HG02885 (cell line): ENCODE results near the gene USP9X.
"Not testable (repeated sequence)": the region's sequence is repeated elsewhere in the genome, so short reads cannot be mapped to it uniquely, and the experiment has no call there.

ENCODE experiments used
- ATAC-seq: cut with Tn5 transposase; IDR thresholded peaks from one replicate; pipeline ENCODE4 v1.9.1; 2021; ENCODE audit warnings: mild to moderate bottlenecking; ENCODE audit not compliant: unreplicated experiment, poor library complexity

USP9X gene

GRCh38 chrX:41180194-41180908, 95.1 kb downstream of the USP9X start:
- peak; percentile 76 for ATAC-seq

GRCh38 chrX:41184312-41184711, 99.1 kb downstream of the USP9X start:
- ATAC-seq: peak; percentile 67

GRCh38 chrX:41186946-41187345, 101.7 kb downstream of the USP9X start:
- not testable (repeated sequence) for ATAC-seq

- no peak for ATAC-seq
These were observed 103.9 kb downstream of the USP9X start for GRCh38 chrX:41189156-41189555.

- ATAC-seq: no peak
These were observed 107.6 kb downstream of the USP9X start for GRCh38 chrX:41192880-41193279.

- no peak for ATAC-seq
These were observed 113.2 kb downstream of the USP9X start for GRCh38 chrX:41198410-41198809.

GRCh38 chrX:41200785-41201184, 115.5 kb downstream of the USP9X start:
- no peak for ATAC-seq

GRCh38 chrX:41209853-41210252, 124.6 kb downstream of the USP9X start:
- no peak for ATAC-seq

- no peak for ATAC-seq
These were observed 139.4 kb downstream of the USP9X start for GRCh38 chrX:41224605-41225004.

GRCh38 chrX:41233988-41234387, 148.7 kb downstream of the USP9X start:
- no peak for ATAC-seq

GRCh38 chrX:41234471-41234870, 149.2 kb downstream of the USP9X start:
- ATAC-seq: not testable (repeated sequence)

GRCh38 chrX:41234962-41235361, 149.7 kb downstream of the USP9X start:
- no peak for ATAC-seq

GRCh38 chrX:41236629-41237028, 151.4 kb downstream of the USP9X start:
- ATAC-seq: peak; percentile 89

GRCh38 chrX:41240509-41240908, 155.3 kb downstream of the USP9X start:
- ATAC-seq: no peak

- ATAC-seq: no peak
These were observed 156.7 kb downstream of the USP9X start for GRCh38 chrX:41241962-41242361.

- no peak for ATAC-seq
These were observed 160.4 kb downstream of the USP9X start for GRCh38 chrX:41245641-41246040.

GRCh38 chrX:41250867-41251266, 165.6 kb downstream of the USP9X start:
- no peak for ATAC-seq

- no peak for ATAC-seq
These were observed 172.6 kb downstream of the USP9X start for GRCh38 chrX:41257801-41258200.

- ATAC-seq: no peak
These were observed 173.0 kb downstream of the USP9X start for GRCh38 chrX:41258226-41258625.

- ATAC-seq: no peak
These were observed 173.6 kb downstream of the USP9X start for GRCh38 chrX:41258871-41259270.

- no peak for ATAC-seq
These were observed 174.3 kb downstream of the USP9X start for GRCh38 chrX:41259516-41259915.

GRCh38 chrX:41265615-41266014, 180.4 kb downstream of the USP9X start:
- ATAC-seq: peak; percentile 68
